ENCODE results near the gene ZNF280D. TPM values are rescaled to one million over a fixed set of nuclear protein-coding genes. Genes with fewer than 3 reads are reported as not detected.

ZNF280D gene
- total RNA-seq, 1 donor from 2014 or later: 12.5 TPM

DNA sequence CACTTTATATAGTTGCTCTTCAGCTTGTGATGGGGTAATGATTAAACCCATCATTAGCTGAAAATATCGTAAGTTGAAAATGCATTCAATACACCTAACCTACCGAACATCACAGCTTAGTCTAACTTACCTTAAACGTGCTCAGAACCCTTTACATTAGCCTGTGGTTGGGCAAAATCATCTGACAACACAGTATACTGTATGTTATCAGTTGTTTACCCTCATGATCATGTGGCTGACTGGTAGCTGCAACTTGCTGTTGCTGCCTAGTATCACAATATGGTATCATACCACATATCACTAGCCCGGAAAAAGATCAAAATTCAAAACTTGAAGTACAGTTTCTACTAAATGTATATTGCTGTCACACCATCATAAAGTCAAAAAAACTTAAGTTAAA, 9.5 kb downstream of the ZNF280D start:
- no peaks in the 10 kb centered on the region for H3K27me3 Mint-ChIP-seq (ENCODE audit: low read depth)
- H3K4me1 Mint-ChIP-seq (ENCODE audit: low read depth): peaks cover 3% of the 10 kb centered on the region
- H3K4me3 Mint-ChIP-seq (ENCODE audit: unreplicated experiment): no peak overlapping the region
- no peak overlapping the region for H3K27ac Mint-ChIP-seq (ENCODE audit: unreplicated experiment)
- DNase-seq (ENCODE audit: low spot score): no peak
- peaks cover 4% of the 10 kb centered on the region for H3K36me3 Mint-ChIP-seq (ENCODE audit: low read depth)
- H3K9me3 Mint-ChIP-seq (ENCODE audit: low read depth): no peaks in the 10 kb centered on the region
- TF ChIP-seq, protein P1, sequence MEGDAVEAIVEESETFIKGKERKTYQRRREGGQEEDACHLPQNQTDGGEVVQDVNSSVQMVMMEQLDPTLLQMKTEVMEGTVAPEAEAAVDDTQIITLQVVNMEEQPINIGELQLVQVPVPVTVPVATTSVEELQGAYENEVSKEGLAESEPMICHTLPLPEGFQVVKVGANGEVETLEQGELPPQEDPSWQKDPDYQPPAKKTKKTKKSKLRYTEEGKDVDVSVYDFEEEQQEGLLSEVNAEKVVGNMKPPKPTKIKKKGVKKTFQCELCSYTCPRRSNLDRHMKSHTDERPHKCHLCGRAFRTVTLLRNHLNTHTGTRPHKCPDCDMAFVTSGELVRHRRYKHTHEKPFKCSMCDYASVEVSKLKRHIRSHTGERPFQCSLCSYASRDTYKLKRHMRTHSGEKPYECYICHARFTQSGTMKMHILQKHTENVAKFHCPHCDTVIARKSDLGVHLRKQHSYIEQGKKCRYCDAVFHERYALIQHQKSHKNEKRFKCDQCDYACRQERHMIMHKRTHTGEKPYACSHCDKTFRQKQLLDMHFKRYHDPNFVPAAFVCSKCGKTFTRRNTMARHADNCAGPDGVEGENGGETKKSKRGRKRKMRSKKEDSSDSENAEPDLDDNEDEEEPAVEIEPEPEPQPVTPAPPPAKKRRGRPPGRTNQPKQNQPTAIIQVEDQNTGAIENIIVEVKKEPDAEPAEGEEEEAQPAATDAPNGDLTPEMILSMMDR (IDR thresholded peaks at IDR 0.05): no peak

DNA sequence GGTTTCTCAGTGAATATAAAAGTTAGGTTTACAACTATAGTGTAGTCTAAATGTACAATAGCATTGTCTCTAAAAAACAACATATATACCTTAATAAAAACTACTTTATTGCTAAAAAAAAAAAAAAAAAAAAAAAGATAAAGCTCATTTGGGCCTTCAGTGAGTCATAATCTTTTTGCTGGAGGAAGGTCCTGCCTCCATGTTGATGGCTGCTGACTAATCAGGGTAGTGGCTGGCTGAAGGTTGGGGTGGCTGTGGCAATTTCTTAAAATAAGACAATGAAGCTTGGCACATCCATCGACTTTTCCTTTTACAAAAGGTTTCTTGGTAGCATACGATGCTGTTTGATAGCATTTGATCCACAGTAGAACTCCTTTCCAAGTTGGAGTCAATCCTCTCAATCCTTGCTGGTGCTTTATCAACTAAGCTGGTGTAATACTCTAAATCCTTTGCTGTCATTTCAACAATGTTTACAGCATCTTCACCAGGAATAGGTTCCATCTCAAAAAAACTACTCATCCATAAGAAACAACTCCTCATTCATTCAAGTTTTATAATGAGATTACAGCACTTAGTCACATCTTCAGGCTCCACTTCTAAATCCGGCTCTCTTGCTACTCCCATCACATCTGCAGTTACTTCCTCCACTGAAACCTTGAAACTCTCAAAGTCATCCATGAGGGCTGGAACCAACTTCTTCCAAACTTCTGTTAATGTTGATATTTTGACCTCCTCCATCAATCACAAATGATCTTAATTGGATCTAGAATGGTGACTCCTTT, 13.3 kb downstream of the ZNF280D start:
- H3K27me3 Mint-ChIP-seq (ENCODE audit: low read depth): no peaks in the 10 kb centered on the region
- H3K4me1 Mint-ChIP-seq (ENCODE audit: low read depth): no peaks in the 10 kb centered on the region
- H3K36me3 Mint-ChIP-seq (ENCODE audit: low read depth): no peaks in the 10 kb centered on the region
- no peak overlapping the region for H3K27ac Mint-ChIP-seq (ENCODE audit: unreplicated experiment)
- TF ChIP-seq, protein P1 (IDR thresholded peaks at IDR 0.05): no peak
- no peak overlapping the region for H3K4me3 Mint-ChIP-seq (ENCODE audit: unreplicated experiment)
- no peaks in the 10 kb centered on the region for H3K9me3 Mint-ChIP-seq (ENCODE audit: low read depth)
- DNase-seq (ENCODE audit: low spot score): no peak

DNA sequence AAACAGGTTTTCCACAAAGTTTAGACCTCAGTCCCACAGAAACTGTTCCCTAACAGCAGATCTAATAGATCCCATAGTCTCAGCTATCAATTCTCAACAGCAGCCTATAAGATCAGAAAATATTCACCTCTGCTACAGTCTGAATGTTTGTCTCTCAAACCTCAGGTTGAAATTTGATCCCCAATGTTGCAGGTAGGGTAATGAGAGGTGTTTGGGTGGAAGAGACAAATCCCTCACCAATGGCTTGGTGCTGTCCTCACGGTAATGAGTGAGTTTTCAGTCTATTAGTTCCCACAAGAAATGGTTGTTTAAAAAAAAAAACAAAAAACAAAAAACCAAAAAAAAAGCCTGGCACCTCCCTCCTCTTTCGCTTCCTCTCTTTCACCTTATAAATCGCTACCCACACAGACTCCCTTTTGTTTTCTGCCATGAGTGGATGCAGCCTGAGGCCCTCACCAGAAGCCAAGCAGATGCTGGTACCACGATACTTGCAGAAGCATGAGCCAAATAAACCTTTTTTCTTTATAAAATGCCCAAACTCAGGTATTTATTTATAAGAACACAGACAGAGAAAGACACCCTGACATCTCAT, 14.2 kb downstream of the ZNF280D start:
- Mint-ChIP-seq H3K27me3 (ENCODE audit: low read depth) (no peaks in the 10 kb centered on the region), H3K27ac (ENCODE audit: unreplicated experiment) (no peak overlapping the region), H3K4me1 (ENCODE audit: low read depth) (no peaks in the 10 kb centered on the region), H3K36me3 (ENCODE audit: low read depth) (no peaks in the 10 kb centered on the region), H3K9me3 (ENCODE audit: low read depth) (no peaks in the 10 kb centered on the region), H3K4me3 (ENCODE audit: unreplicated experiment) (no peak overlapping the region)
- TF ChIP-seq, protein P1 (IDR thresholded peaks at IDR 0.05): no peak
- DNase-seq (ENCODE audit: low spot score): no peak

DNA sequence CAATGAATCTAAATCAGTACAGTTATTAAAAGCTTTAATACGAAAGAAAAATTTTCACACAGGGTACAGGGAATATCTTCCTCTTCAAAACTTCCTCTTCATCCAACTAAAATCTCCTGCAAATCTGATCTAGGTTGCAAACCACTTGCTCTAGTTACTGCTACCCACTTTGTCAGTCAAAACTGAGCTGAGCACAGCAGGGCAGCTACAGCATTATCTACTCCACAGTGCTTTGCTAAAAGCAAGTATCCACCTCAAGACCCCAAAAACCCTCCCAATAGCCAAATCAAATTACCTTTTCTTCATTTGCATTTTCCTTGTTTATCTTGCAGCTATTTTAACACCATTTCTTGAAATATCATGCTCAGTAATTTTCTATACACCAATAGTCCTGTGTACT, 14.7 kb downstream of the ZNF280D start:
- Mint-ChIP-seq H3K9me3 (ENCODE audit: low read depth) (no peaks in the 10 kb centered on the region), H3K4me3 (ENCODE audit: unreplicated experiment) (no peak overlapping the region), H3K27ac (ENCODE audit: unreplicated experiment) (no peak overlapping the region), H3K36me3 (ENCODE audit: low read depth) (no peaks in the 10 kb centered on the region), H3K4me1 (ENCODE audit: low read depth) (no peaks in the 10 kb centered on the region), H3K27me3 (ENCODE audit: low read depth) (no peaks in the 10 kb centered on the region)
- no peak for DNase-seq (ENCODE audit: low spot score)
- TF ChIP-seq, protein P1 (IDR thresholded peaks at IDR 0.05): no peak

DNA sequence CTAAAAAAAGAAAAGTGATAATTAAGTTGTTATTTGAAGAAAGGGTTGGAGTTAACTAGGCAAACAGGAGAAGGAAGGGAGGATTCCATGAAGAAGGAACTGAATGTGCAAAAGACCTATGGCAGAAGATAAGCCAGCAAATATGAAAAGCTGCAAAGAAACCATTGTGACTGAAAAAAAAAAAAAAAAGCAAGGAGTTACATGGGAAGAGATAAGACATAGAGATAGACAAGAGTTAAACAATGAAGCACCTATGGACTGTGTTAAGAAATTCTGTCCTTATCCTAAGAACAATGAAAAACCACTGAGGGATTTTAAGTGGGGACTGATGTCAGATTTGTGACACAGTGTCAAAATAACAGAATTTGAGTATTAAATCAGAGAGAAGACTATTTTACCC, 17.0 kb downstream of the ZNF280D start:
- Mint-ChIP-seq H3K4me3 (ENCODE audit: unreplicated experiment) (no peak overlapping the region), H3K36me3 (ENCODE audit: low read depth) (no peaks in the 10 kb centered on the region), H3K4me1 (ENCODE audit: low read depth) (no peaks in the 10 kb centered on the region), H3K27me3 (ENCODE audit: low read depth) (no peaks in the 10 kb centered on the region), H3K9me3 (ENCODE audit: low read depth) (no peaks in the 10 kb centered on the region), H3K27ac (ENCODE audit: unreplicated experiment) (no peak overlapping the region)
- TF ChIP-seq, protein P1 (IDR thresholded peaks at IDR 0.05): no peak
- no peak for DNase-seq (ENCODE audit: low spot score)

Measured in chondrocyte (in vitro differentiated cells).